ENCODE measurements around the gene SEC14L3.

SEC14L3 gene

DNA sequence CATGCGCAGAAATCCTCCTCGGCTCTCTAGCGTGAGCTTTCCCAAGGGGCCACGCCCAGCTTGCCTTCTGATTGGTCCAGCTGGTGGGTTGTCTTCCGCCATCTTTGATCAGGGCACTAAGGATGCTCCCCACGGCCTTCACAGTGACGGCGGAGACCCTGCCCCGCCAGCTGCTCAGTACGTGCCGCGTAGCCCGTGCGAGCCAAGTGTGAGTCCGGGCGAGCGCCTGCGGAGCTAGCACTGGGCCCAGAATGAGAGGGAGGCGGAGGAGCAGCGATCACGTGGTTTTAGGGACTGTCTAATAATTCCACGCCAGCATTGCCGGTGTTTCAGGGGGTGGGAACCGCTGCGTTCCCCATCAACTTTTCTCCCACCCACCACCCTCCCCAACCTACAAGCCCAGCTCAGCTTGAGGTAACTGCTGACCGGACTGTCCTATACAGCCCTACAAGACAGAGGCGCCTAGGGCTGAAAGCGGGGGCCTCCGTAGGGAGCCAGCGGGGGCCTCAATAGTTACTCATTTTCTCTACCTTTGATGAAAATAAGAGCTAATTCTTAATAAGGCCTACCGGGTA is 47.8 kb downstream of the SEC14L3 start:
- peak; percentile 100 for DNase-seq (ENCODE audit: low read depth, low spot score)

DNA sequence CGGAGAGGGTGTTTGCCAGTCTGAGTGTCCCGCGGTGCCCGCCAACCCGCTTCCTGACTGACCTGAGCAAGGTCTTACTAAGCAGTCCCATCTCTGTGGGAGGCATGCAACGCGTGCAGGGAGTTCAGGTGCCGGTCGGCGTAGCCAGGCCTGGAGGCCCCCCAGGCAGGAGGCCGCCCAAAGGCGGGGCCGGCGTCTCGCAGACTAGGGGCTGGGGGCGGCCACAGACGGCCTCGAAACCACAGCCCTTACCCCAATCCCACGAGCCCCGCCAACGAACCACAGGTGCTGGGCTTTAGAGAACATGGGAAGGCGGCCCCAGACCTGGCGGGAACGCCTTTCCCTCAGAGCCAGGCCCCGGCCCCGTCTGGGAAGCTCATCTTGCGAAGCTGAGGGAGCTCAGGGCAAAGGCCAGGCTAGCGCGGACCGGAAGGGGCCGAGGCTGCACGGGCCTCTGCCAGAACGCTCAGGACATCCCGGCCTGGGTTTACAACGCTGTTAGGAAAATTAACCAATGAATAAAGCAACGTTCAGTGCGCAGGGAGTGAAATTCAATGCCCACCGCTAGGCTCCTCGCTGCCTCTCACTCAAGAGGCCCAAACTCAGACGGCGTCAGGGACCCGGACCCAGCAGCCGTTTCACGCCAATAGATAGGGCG is 48.4 kb downstream of the SEC14L3 start:
- DNase-seq (ENCODE audit: low read depth, low spot score), result peak; percentile 82

DNA sequence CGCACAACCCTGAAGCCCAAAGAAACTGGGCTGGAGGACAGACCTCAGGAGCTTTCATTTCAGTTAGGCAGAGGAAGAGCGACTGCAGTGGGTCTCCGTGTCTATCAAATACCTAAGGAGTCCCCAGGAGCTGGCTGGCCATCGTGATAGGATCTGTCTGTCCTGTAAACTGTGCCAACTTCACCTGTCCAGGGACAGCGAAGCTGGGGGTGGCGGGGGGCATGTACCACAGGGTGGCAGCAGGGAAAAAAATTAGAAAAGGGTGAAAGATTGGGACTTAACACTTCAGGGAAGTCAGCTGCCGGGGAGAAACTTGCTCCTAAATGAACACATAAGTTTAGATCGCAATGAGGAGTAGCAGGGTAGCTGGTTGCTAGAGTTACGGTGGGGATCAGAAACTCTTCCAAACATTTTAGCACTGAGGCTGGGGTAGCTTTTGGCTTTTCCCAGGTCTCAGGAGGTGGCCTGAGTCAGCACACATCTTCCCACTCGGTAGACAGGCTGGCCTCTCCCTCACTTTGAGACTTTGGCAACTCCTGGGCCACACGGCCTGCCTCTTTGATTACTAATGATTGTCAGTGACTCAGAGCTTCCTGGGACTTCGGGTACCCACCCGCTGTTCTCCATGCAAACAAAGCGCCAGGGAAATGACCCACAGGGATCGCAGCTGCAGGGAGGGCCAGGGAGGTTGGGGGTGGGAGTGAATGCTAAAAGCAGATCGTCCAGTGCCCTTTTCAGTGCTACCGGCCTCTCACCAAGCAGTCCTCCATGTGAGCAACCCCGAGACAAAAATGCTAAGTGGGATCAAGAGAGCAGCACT is 49.1 kb downstream of the SEC14L3 start:
- peak; percentile 95 for DNase-seq (ENCODE audit: low read depth, low spot score)

DNA sequence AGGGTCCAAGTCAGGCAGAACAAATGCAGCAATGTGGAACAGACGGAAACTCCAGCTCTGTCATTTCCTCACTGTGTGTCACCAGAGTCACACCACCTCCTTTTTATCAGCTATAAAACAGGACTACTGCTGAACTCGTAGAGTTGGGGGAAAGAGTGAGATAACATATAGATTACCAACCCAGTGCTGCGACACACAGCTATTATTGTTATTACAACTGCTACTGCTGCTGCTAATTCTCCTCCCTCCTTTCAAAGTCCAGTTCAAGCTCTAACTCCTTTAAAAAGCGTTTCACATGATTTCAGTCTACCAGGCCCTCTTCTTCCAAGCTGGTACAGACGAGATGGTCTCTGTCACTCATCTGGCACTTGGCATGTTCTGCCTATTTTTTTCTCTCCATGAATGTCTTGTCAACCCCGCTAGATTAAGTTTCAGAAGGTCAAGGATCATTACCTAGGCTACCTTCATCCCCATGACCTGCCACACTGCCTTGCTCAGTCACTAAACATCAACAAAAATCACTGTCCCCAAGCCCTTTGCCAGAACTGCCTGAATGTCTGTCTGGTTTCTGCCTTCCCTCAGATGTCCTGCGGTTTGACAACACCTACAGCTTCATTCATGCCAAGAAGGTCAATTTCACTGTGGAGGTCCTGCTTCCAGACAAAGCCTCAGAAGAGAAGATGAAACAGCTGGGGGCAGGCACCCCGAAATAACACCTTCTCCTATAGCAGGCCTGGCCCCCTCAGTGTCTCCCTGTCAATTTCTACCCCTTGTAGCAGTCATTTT is 49.9 kb downstream of the SEC14L3 start:
- no peak for DNase-seq (ENCODE audit: low read depth, low spot score)

DNA sequence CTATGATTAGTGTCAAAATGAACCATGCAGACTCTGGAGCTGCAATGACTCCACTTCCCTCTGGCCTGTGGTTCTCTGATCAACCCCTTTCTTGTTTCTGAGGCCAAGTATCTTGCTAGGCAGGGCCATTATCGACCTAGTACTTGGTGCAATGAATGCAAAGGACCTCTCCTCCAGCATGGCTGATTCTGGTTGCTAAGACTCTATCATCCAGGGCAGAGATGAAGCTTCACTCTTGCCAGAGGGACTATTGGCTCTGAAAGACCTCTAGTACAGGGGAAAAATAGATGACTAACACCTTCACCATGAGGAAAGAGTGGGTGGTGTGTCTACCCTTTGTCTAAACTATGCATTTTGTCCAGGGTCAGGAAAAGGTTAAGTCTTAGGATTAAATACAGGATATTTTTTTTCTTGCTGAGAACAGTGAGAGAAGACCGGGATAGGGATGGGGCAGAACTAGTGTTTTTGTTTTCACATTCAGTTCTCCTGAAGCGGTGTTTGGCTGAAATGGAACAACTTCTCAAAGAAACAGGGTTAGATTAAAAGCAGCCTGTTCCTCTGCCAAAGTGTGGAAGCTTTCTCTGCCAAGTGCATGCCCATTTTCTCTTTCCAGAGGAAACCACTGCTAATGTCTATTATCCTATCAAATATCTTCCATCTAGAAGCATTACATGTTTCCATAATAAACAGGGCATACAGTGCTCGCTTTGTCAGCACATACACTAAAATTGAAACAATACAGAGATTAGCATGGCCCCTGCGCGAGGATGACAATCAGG is 51.3 kb downstream of the SEC14L3 start:
- DNase-seq (ENCODE audit: low read depth, low spot score), result peak; percentile 88

DNA sequence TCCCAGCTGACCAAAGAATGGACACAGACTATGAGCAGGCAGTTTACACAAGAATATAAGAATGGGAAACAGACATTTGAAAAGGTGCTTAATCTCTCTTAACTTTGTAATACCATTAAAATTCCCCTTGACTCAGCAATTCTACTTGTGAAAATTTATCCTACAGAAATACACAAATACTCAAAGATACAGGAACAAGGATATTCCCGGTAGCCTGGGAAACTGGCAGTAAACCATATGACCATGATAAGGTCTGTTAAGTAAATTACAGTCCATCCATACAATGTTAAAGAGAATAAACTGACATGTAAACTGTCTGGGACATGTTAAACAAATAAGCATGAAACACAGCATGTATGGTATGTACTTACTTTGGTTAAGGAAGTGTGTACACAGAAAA is 55.0 kb downstream of the SEC14L3 start:
- DNase-seq (ENCODE audit: low read depth, low spot score), result no peak

DNA sequence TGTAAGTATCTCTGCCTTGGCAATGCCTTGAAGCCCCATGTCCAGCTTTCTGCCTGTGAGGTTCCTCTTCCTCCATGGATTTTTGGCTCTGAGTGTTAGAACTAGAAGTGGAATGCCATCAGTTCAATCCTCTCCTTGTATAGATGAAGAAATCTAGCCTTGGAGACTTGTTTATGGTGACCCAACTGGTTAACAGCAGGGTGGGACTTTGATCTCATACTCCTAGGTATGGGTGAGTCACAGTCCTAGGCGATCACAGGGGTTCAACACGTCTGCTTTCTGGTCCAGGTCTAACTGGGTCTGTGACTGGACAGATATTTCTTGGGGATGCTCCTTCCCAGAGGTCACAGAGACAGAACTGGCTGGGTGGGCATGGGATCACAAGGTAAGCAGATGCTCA is 55.4 kb downstream of the SEC14L3 start:
- no peak for DNase-seq (ENCODE audit: low read depth, low spot score)

DNA sequence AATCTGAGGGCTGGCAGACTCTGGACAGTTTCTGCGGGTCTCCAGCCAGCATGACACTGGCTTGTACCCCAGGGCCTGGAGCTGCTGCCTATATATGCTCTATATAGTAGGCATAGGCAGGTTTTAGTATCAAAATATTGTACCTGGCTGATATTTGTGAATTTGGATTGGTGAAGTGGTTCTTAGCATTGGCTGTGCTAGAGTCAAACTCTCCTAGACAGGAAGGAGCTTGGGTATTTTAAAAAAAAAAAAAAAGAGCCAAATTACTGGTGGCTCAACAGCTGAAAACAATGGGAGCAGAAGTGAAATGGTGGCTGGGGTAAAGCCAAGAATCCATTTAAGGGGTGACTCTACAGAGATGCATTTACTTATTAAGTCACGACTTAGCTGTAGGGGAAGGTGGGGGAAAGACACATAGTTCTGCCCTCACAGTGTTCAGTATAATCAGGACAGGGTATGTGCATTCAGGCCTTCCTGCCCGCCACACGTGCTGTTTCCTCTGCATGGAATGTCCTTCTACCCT is 57.2 kb downstream of the SEC14L3 start:
- no peak for DNase-seq (ENCODE audit: low read depth, low spot score)

DNA sequence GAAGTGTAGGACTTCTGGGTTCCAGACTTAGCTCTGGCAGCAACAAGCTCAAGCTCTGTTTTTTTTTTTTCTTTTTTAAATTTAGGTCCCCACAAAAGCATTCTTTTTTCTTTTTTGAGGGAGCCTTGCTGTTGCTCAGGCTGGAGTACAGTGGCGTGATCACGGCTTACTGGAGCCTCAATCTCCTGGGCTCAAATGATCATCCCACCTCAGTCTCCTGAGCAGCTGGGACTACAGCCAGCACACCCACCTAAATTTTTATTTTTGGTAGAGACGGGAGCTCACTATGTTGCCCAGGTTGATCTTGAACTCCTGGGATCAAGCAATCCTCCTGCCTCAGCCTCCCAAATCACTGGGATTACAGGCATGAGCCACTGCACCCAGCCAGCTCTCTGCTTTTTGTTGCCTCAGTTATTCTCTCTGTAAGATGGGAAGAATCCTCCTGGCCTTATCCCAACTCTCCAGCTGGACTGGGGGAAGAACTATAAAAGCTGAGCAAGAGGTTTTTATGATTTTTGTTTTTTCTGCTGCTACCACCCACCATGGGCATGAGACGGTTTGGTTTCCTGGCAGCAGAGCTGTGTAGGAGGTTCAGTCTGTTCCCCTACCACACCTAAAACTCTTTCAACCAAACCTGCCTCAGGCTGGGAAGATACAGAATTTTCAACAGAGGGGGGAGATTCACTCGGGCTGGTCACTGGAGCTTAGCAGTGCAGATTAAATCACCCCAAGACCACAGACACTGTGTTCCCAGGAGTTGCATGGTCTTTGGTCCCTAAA is 57.9 kb downstream of the SEC14L3 start:
- DNase-seq (ENCODE audit: low read depth, low spot score), result no peak

DNA sequence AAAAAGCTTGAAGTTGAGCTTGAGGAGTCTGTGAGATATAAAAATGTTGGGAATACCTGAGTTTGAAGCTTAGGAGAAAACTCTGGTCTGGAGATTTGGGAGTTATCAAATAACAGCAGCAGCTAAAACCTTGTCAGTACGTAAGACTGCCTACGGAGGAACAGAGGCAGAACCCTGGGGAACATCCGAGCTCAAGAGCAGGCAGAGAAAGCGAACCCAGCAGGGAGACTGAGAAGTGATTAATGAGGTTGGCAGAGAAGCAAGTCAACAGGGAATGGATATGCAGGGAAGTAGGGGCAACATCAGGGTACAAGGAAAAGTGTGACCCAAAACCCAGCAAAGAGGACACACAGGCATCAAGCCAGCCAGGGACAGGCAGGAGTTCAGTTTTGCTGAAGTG is 58.8 kb downstream of the SEC14L3 start:
- DNase-seq (ENCODE audit: low read depth, low spot score), result no peak

DNA sequence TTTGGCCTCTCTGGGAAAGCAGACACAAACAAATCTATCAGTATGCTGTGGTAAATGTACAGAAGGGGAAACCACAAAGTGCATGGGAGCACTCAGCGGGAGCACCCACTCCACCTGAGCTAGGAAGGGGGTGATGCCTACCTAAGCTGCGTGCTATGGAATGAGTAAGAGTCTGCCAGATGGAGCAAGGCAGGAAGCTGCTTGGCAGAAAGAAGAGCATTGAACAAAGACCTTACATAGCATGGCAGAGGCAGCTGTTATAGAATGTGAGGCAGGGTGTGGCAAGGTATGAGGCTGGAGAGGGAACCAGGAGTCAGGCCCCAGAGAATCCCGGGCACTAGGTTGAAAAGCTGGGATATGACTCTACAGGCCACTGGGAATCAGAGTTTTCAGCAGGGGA is 60.0 kb downstream of the SEC14L3 start:
- DNase-seq (ENCODE audit: low read depth, low spot score), result no peak

Data from astrocyte of the hippocampus (primary cell).